HG03196 (cell line): Measurements from ENCODE around the gene SPATA31C2.
"Not testable (repeated sequence)": the region's sequence is repeated elsewhere in the genome, so short reads cannot be mapped to it uniquely, and the experiment has no call there.

Experiments
- ATAC-seq: cut with Tn5 transposase; IDR thresholded peaks from one replicate; pipeline ENCODE4 v1.9.1; 2021; ENCODE audit not compliant: unreplicated experiment

SPATA31C2 gene

GRCh38 chr9:88138375-88138774 is at the start of gene SPATA31C2:
Gene SPATA31C2, minus strand, starts transcription at chr9:88138475. Its CDS starts 29 bp downstream, at chr9:88138446.
- ATAC-seq, result not testable (repeated sequence)

GRCh38 chr9:88187631-88188030 is 49.4 kb upstream of the SPATA31C2 start:
- no peak for ATAC-seq

GRCh38 chr9:88186495-88187110 is 48.3 kb upstream of the SPATA31C2 start:
- ATAC-seq, result no peak

GRCh38 chr9:88184976-88185375 is 46.7 kb upstream of the SPATA31C2 start:
- no peak for ATAC-seq

GRCh38 chr9:88183798-88184495 is 45.7 kb upstream of the SPATA31C2 start:
- no peak for ATAC-seq

GRCh38 chr9:88182501-88182900 is 44.2 kb upstream of the SPATA31C2 start:
- ATAC-seq, result no peak

GRCh38 chr9:88180081-88180765 is 41.9 kb upstream of the SPATA31C2 start:
- ATAC-seq, result no peak

GRCh38 chr9:88179062-88179521 is 40.8 kb upstream of the SPATA31C2 start:
- no peak for ATAC-seq

GRCh38 chr9:88178641-88179040 is 40.4 kb upstream of the SPATA31C2 start:
- ATAC-seq, result no peak

- no peak for ATAC-seq
These were observed 39.1 kb upstream of the SPATA31C2 start for GRCh38 chr9:88177371-88177770.

GRCh38 chr9:88174324-88174723 is 36.0 kb upstream of the SPATA31C2 start:
- ATAC-seq, result no peak

GRCh38 chr9:88173378-88173999 is 35.2 kb upstream of the SPATA31C2 start:
- ATAC-seq, result no peak

GRCh38 chr9:88169700-88170099 is 31.4 kb upstream of the SPATA31C2 start:
- no peak for ATAC-seq

GRCh38 chr9:88168564-88168963 is 30.3 kb upstream of the SPATA31C2 start:
- no peak for ATAC-seq

GRCh38 chr9:88166660-88167059 is 28.4 kb upstream of the SPATA31C2 start:
- no peak for ATAC-seq

GRCh38 chr9:88164850-88165249 is 26.6 kb upstream of the SPATA31C2 start:
- ATAC-seq, result no peak

GRCh38 chr9:88161144-88161543 is 22.9 kb upstream of the SPATA31C2 start:
- ATAC-seq, result no peak

- ATAC-seq, result no peak
These were observed 5.8 kb upstream of the SPATA31C2 start for GRCh38 chr9:88143957-88144625.

GRCh38 chr9:88143179-88143578 is 4.9 kb upstream of the SPATA31C2 start:
- ATAC-seq, result no peak

GRCh38 chr9:88133552-88133951 is 4.7 kb downstream of the SPATA31C2 start:
- not testable (repeated sequence) for ATAC-seq

GRCh38 chr9:88129556-88129955 is 8.7 kb downstream of the SPATA31C2 start:
- ATAC-seq, result not testable (repeated sequence)
